Measurements from ENCODE around the gene MPPED1. TPM values are rescaled to one million over a fixed set of nuclear protein-coding genes. Genes with fewer than 3 reads are reported as not detected.

Gene MPPED1
- polyA plus RNA-seq, 1 of the 3 experiments (the other 2 are of a cell fraction): 0.03 TPM

DNA sequence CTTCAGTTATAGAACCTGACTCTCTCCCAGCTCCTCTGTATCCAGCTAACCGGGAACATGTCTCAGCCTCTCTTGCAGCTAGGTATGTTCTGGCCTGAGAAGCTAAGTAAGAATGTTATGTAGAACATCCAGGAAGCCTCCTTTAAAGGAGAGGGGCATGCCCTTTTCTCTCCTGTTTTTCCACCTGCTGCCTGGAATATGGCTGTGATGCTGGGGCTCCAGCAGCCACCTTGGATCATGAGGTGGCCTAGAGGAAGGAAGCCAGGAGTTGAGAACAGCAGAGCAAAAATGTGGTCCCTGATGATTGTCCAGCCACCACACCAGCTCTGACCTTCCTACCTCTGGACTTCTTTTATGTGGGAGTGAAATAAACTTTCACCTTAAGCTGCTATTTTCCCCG, 117.6 kb downstream of the MPPED1 start:
- no peak for TF ChIP-seq ELF1 (IDR thresholded peaks at IDR 0.05)
- TF ChIP-seq SMC3 (IDR thresholded peaks at IDR 0.05; ENCODE audit: low read depth, low read length): no peak
- TF ChIP-seq TEAD4 (IDR thresholded peaks at IDR 0.05; ENCODE audit: borderline replicate concordance, insufficient read depth): no peak
- TF ChIP-seq, protein P1, sequence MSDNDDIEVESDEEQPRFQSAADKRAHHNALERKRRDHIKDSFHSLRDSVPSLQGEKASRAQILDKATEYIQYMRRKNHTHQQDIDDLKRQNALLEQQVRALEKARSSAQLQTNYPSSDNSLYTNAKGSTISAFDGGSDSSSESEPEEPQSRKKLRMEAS (IDR thresholded peaks at IDR 0.05; ENCODE audit: low read depth): no peak
- no peak for TF ChIP-seq JUND (IDR thresholded peaks at IDR 0.05)
- no peak for TF ChIP-seq EZH2phosphoT487 (IDR thresholded peaks at IDR 0.05; ENCODE audit: borderline replicate concordance, low read depth)
- no peak for TF ChIP-seq POLR2AphosphoS5 (IDR thresholded peaks at IDR 0.05; ENCODE audit: low read depth, low read length)
- no peak for TF ChIP-seq RFX5 (IDR thresholded peaks at IDR 0.05; ENCODE audit: low read length)
- no peak for TF ChIP-seq SIN3A (IDR thresholded peaks at IDR 0.05; ENCODE audit: borderline replicate concordance, low read depth, low read length)
- Histone ChIP-seq H3K27me3 (ENCODE audit: insufficient read depth) (no peaks in the 10 kb centered on the region), H3K27ac (ENCODE audit: low read depth in 2 of 2, low read length in 1 of 2) (no peak overlapping the region), H3K4me2 (no peak overlapping the region), H3K4me3 (ENCODE audit: low read depth in 2 of 2, low read length in 1 of 2) (no peak overlapping the region), H2AFZ (ENCODE audit: low read depth) (no peak overlapping the region), H3F3A (replicated peaks; ENCODE audit: insufficient read depth) (no peaks in the 10 kb centered on the region), H3K9me2 (no peaks in the 10 kb centered on the region), H3K9me3 (no peaks in the 10 kb centered on the region), H3K36me3 (replicated peaks in 1 of 2; ENCODE audit: control insufficient read depth in 1 of 2, insufficient read depth in 2 of 2, low read length in 1 of 2) (no peaks in the 10 kb centered on the region), H3K4me1 (ENCODE audit: control insufficient read depth in 1 of 2, insufficient read depth in 2 of 2, low read depth in 1 of 2, low read length in 1 of 2) (no peaks in the 10 kb centered on the region; a peak in 1 of 4 replicates), H4K20me1 (ENCODE audit: insufficient read depth) (no peaks in the 10 kb centered on the region), H3K79me2 (ENCODE audit: insufficient read depth) (no peaks in the 10 kb centered on the region), H3K9ac (no peak overlapping the region)
- no peak for DNase-seq
- ChIA-PET POLR2A (no interaction called here), CTCF (no interaction called here)
- WGBS (ENCODE audit: low lambda C conversion rate): 100% methylated on average over 1 of the region's 2 CpGs

DNA sequence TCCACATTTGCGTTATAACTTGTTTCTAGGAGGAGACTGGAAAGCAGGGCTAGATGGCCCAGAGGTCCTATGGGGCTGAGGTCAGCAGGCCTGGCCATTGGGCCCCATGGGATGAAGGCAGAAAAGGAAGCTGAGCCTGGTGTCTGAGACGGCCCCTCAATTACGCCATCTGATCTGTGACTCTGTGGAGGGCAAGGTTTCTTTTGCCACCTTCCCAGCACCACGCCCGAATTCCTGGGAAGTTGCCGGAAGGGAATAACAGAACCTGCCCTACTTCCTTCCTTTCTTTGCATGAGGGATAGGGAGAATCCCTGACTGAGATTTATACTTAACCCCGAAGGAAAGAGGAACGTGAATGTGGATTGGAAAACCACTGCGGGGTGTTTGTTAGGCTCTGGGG, 118.1 kb downstream of the MPPED1 start:
- TF ChIP-seq POLR2AphosphoS5 (IDR thresholded peaks at IDR 0.05; ENCODE audit: low read depth, low read length) (no peak), TCF12 (IDR thresholded peaks at IDR 0.05) (no peak), ELF1 (IDR thresholded peaks at IDR 0.05) (no peak), FOSL2 (IDR thresholded peaks at IDR 0.05; ENCODE audit: borderline replicate concordance, low read depth) (no peak), JUND (IDR thresholded peaks at IDR 0.05) (no peak), TAF1 (IDR thresholded peaks at IDR 0.05; ENCODE audit: borderline replicate concordance, low read depth, low read length) (no peak), RCOR1 (IDR thresholded peaks at IDR 0.05; ENCODE audit: low read length) (no peak)
- TF ChIP-seq, protein P2, sequence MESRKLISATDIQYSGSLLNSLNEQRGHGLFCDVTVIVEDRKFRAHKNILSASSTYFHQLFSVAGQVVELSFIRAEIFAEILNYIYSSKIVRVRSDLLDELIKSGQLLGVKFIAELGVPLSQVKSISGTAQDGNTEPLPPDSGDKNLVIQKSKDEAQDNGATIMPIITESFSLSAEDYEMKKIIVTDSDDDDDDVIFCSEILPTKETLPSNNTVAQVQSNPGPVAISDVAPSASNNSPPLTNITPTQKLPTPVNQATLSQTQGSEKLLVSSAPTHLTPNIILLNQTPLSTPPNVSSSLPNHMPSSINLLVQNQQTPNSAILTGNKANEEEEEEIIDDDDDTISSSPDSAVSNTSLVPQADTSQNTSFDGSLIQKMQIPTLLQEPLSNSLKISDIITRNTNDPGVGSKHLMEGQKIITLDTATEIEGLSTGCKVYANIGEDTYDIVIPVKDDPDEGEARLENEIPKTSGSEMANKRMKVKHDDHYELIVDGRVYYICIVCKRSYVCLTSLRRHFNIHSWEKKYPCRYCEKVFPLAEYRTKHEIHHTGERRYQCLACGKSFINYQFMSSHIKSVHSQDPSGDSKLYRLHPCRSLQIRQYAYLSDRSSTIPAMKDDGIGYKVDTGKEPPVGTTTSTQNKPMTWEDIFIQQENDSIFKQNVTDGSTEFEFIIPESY (IDR thresholded peaks at IDR 0.05; ENCODE audit: borderline replicate concordance, low read depth): no peak
- TF ChIP-seq, protein P3, sequence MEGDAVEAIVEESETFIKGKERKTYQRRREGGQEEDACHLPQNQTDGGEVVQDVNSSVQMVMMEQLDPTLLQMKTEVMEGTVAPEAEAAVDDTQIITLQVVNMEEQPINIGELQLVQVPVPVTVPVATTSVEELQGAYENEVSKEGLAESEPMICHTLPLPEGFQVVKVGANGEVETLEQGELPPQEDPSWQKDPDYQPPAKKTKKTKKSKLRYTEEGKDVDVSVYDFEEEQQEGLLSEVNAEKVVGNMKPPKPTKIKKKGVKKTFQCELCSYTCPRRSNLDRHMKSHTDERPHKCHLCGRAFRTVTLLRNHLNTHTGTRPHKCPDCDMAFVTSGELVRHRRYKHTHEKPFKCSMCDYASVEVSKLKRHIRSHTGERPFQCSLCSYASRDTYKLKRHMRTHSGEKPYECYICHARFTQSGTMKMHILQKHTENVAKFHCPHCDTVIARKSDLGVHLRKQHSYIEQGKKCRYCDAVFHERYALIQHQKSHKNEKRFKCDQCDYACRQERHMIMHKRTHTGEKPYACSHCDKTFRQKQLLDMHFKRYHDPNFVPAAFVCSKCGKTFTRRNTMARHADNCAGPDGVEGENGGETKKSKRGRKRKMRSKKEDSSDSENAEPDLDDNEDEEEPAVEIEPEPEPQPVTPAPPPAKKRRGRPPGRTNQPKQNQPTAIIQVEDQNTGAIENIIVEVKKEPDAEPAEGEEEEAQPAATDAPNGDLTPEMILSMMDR (IDR thresholded peaks at IDR 0.05): no peak
- TF ChIP-seq, protein P4, sequence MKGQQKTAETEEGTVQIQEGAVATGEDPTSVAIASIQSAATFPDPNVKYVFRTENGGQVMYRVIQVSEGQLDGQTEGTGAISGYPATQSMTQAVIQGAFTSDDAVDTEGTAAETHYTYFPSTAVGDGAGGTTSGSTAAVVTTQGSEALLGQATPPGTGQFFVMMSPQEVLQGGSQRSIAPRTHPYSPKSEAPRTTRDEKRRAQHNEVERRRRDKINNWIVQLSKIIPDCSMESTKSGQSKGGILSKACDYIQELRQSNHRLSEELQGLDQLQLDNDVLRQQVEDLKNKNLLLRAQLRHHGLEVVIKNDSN (IDR thresholded peaks at IDR 0.05; ENCODE audit: borderline replicate concordance, low read depth): no peak
- no peaks in the 10 kb centered on the region for H3F3A ChIP-seq (replicated peaks; ENCODE audit: insufficient read depth)
- H4K20me1 ChIP-seq (ENCODE audit: insufficient read depth): no peaks in the 10 kb centered on the region
- no peak for DNase-seq
- 81% methylated on average over 7 of the region's 9 CpGs for WGBS (ENCODE audit: low lambda C conversion rate)
- H3K4me1 ChIP-seq (ENCODE audit: control insufficient read depth in 1 of 2, insufficient read depth in 2 of 2, low read depth in 1 of 2, low read length in 1 of 2): no peaks in the 10 kb centered on the region; a peak in 1 of 4 replicates
- H3K27me3 ChIP-seq (ENCODE audit: insufficient read depth): no peaks in the 10 kb centered on the region
- H3K36me3 ChIP-seq (replicated peaks in 1 of 2; ENCODE audit: control insufficient read depth in 1 of 2, insufficient read depth in 2 of 2, low read length in 1 of 2): no peaks in the 10 kb centered on the region
- POLR2A ChIA-PET: interaction anchor here (0.7 kb wide), 1 partner anchor 10 kb away, joined by 3 read pairs; no protein-coding TSS in a partner anchor
- no peak overlapping the region for H3K4me3 ChIP-seq (ENCODE audit: low read depth in 2 of 2, low read length in 1 of 2)
- no peak overlapping the region for H3K9ac ChIP-seq
- no peaks in the 10 kb centered on the region for H3K9me3 ChIP-seq
- H3K4me2 ChIP-seq: no peak overlapping the region
- H3K9me2 ChIP-seq: no peaks in the 10 kb centered on the region
- no peaks in the 10 kb centered on the region for H3K79me2 ChIP-seq (ENCODE audit: insufficient read depth)
- no peak overlapping the region for H3K27ac ChIP-seq (ENCODE audit: low read depth in 2 of 2, low read length in 1 of 2)
- CTCF ChIA-PET: no interaction called here
- H2AFZ ChIP-seq (ENCODE audit: low read depth): no peak overlapping the region
